Endothelial cell of umbilical vein (primary cell): Measurements from ENCODE around the gene LINC01488. TPM values are rescaled to one million over a fixed set of nuclear protein-coding genes. Genes with fewer than 3 reads are reported as not detected.

Experiments used
- BruUV-seq: library from RNA; stranded (reverse); fragments of 400-500 nt; replicated peaks from 2 replicates; lab custom pipeline; 2021; lab: Mats Ljungman, UMichigan
- CTCF ChIA-PET: fragments of 300-600, 350-600 bp; sonication (Branson Sonifier 250); formaldehyde crosslinking; loops from one replicate; lab custom pipeline; 2021; ENCODE audit warnings: antibody characterized with exemption, inconsistent platforms; lab: Charles Lee
- POLR2A ChIA-PET: fragments of 300-600, 350-600 bp; sonication (Branson Sonifier 250); formaldehyde crosslinking; loops from one replicate; lab custom pipeline; 2021; ENCODE audit warnings: antibody characterized with exemption, inconsistent platforms; lab: Charles Lee
- DNase-seq: peaks from one replicate; pipeline ENCODE4 v3.0.0-alpha.2; 2011; ENCODE audit warnings: low read depth, low spot score
- FAIRE-seq: peaks from 2 replicates; lab custom pipeline; 2011; peaks lifted over from hg19 to GRCh38; lab: Jason Lieb, UNC
- H2AFZ ChIP-seq: 2 replicates; pipeline ENCODE4 v1.6.0; 2012; ENCODE audit warnings: low read depth, low read length, control low read depth, inconsistent platforms
- H3K27ac ChIP-seq: 2 replicates; pipeline ENCODE4 v1.5.1; 2011; ENCODE audit warnings: low read depth, mild to moderate bottlenecking, control low read depth, low read length, moderate library complexity; ENCODE audit not compliant: insufficient read depth
- H3K27me3 ChIP-seq, 2 experiments: 2 replicates each; pipeline versions ENCODE4 v1.6.0 to v1.6.1; 2011; ENCODE audit warnings: low read length in 2 of 2, mixed read lengths in 1 of 2; ENCODE audit not compliant: control insufficient read depth in 2 of 2, insufficient read depth in 2 of 2
- H3K36me3 ChIP-seq, 2 experiments: 2 replicates in 1 of 2; 3 replicates in 1 of 2; pipeline ENCODE4 v1.5.1; 2011; ENCODE audit warnings: low read length in 2 of 2, mild to moderate bottlenecking in 1 of 2, moderate library complexity in 1 of 2; ENCODE audit not compliant: control insufficient read depth in 2 of 2, insufficient read depth in 2 of 2; ENCODE audit errors: extremely low read depth in 1 of 2
- H3K4me1 ChIP-seq: 3 replicates; pipeline ENCODE4 v1.5.1; 2011; ENCODE audit warnings: mild to moderate bottlenecking, low read length; ENCODE audit not compliant: control insufficient read depth, insufficient read depth; ENCODE audit errors: extremely low read depth
- H3K4me2 ChIP-seq: 2 replicates; pipeline ENCODE4 v1.6.1; 2011; ENCODE audit warnings: low read length, control low read depth, mixed read lengths; ENCODE audit not compliant: insufficient read depth
- H3K4me3 ChIP-seq, 3 experiments: fragments of 200-600 bp in 1 of 3; sonication (generic), shearing (Covaris generic) in 1 of 3; replicated peaks in 1 of 3; 2 replicates each; pipeline ENCODE4 v1.5.1; 2011 to 2016; ENCODE audit warnings: control low read depth in 3 of 3, low read length in 3 of 3, mild to moderate bottlenecking in 2 of 3, inconsistent platforms in 1 of 3, low read depth in 1 of 3, moderate library complexity in 1 of 3; ENCODE audit not compliant: insufficient read depth in 1 of 3
- H3K79me2 ChIP-seq: 2 replicates; pipeline ENCODE4 v1.6.0; 2012; ENCODE audit warnings: low read length, inconsistent platforms; ENCODE audit not compliant: control insufficient read depth, insufficient read depth
- H3K9ac ChIP-seq: replicated peaks from 2 replicates; pipeline ENCODE3; 2011; ENCODE audit warnings: low read length, control low read depth; ENCODE audit not compliant: insufficient read depth; ENCODE audit errors: extremely low read depth
- H3K9me1 ChIP-seq: replicated peaks from 3 replicates; pipeline ENCODE4 v1.6.0; 2011; ENCODE audit warnings: mild to moderate bottlenecking, low read length; ENCODE audit not compliant: control insufficient read depth, insufficient read depth; ENCODE audit errors: extremely low read depth
- H3K9me3 ChIP-seq: replicated peaks from 2 replicates; pipeline ENCODE4 v1.5.1; 2012; ENCODE audit warnings: low read length, inconsistent platforms; ENCODE audit not compliant: control insufficient read depth, insufficient read depth
- H4K20me1 ChIP-seq: replicated peaks from 2 replicates; pipeline ENCODE3; 2011; ENCODE audit warnings: mild to moderate bottlenecking, low read length; ENCODE audit not compliant: control insufficient read depth, insufficient read depth; ENCODE audit errors: extremely low read depth
- EZH2 ChIP-seq: IDR thresholded peaks from 2 replicates; pipeline ENCODE4 v1.6.1; 2012; ENCODE audit warnings: borderline replicate concordance, low read depth, mild to moderate bottlenecking, moderate library complexity, low read length, inconsistent platforms; ENCODE audit not compliant: severe bottlenecking
- FOS ChIP-seq: IDR thresholded peaks from 2 replicates; pipeline ENCODE4 v1.6.1; 2011; ENCODE audit warnings: mild to moderate bottlenecking, low read length, moderate library complexity, borderline replicate concordance; ENCODE audit not compliant: insufficient read depth
- GATA2 ChIP-seq: IDR thresholded peaks from 2 replicates; pipeline ENCODE4 v1.7.0; 2011; ENCODE audit warnings: low read depth, mild to moderate bottlenecking, moderate library complexity, mixed read lengths, low read length; ENCODE audit not compliant: insufficient read length, insufficient read depth
- JUN ChIP-seq: IDR thresholded peaks from 2 replicates; pipeline ENCODE4 v1.6.1; 2011; ENCODE audit warnings: borderline replicate concordance, low read depth; ENCODE audit not compliant: insufficient read length, insufficient read depth
- MYC ChIP-seq: IDR thresholded peaks from one replicate; pipeline ENCODE4 v1.6.1; 2011; ENCODE audit warnings: mild to moderate bottlenecking, low read depth, low read length
- POLR2A ChIP-seq: IDR thresholded peaks from 2 replicates; pipeline ENCODE4 v1.6.1; 2012; ENCODE audit warnings: low read depth, mild to moderate bottlenecking, control low read depth, low read length
- POLR2AphosphoS5 ChIP-seq: IDR thresholded peaks from 2 replicates; pipeline ENCODE4 v1.6.1; 2012; ENCODE audit warnings: low read depth, mild to moderate bottlenecking, control low read depth, low read length, moderate library complexity; ENCODE audit not compliant: insufficient read depth
- dilution Hi-C: fragments of 300-500 bp; cut with MboI; formaldehyde crosslinking; loops from one replicate; pipeline ENCODE4 v1.15.0; 2019; ENCODE audit warnings: low sequenced_read_pairs; ENCODE audit not compliant: extremely low pct_ligation_motif_present
- intact Hi-C: fragments of 100-400 bp; cut with micrococcal nuclease; formaldehyde crosslinking; loops from one replicate; pipeline ENCODE4 v1.10.0; 2022
- polyA plus RNA-seq, 4 experiments: library from polyadenylated mRNA; depleted of rRNA in 3 of 4; stranded (reverse) in 3 of 4; unstranded in 1 of 4; fragments of >200 nt; gene quantifications; 2 replicates each; pipeline versions ENCODE4 v1.2.1 to v1.2.3, GENCODE V29; 2011 to 2012; ENCODE audit warnings: missing spikeins in 1 of 4
- total RNA-seq: library from RNA; stranded (reverse); gene quantifications from 2 replicates; pipeline ENCODE4 v1.2.3, GENCODE V29; 2021
- TF ChIP-seq, protein P1 (sequence below), 2 donors: IDR thresholded peaks; 1 replicate in 1 of 2; 2 replicates in 1 of 2; pipeline ENCODE4 v1.5.1; 2011; ENCODE audit warnings: low read length in 2 of 2, mild to moderate bottlenecking in 2 of 2, moderate library complexity in 2 of 2, control low read depth in 1 of 2, inconsistent platforms in 1 of 2, low read depth in 1 of 2; ENCODE audit not compliant: insufficient read depth in 1 of 2; ENCODE audit errors: extremely low read depth in 1 of 2
- TF ChIP-seq, protein P2 (sequence below): IDR thresholded peaks from 2 replicates; pipeline ENCODE4 v1.6.1; 2011; ENCODE audit not compliant: insufficient read depth, insufficient read length

LINC01488 gene
- total and polyA plus RNA-seq, 2 donors (not counting 3 experiments of a cell fraction or from before 2014, with no cell fraction given), result not detected

DNA sequence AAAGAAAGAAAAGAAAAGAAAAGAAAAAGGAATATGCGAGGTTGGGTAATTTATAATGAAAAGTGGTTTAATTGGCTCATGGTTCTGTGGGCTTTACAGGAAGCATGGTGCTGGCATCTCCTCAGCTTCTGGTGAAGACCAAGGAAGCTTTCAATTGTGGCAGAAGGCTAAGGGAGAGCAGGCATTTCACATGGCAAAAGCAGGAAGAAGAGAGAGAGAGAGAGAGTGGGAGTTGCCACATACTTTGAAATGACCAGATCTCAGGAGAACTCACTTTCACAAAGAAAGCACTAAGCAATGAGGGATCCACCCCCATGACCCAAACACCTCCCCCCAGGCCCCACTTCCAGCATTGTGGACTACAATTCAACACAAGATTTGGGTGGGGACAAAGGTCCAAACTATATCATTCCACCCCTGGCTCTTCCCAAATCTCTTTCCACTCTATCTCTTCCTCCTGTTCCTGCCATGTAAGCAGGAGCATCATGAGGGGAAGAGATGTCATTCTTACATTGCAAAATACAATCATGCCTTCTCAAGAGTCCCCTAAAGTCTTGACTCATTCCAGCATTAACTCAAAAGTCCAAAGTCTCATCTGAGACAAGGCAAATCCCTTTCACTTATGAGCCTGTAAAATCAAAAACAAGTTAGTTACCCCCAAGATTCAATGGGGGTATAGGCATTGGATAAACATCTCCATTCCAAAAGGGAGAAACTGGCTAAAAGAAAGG, 38.9 kb downstream of the LINC01488 start:
- Histone ChIP-seq H3K9ac (no peak overlapping the region), H3K9me3 (no peaks in the 10 kb centered on the region), H3K36me3 (no peaks in the 10 kb centered on the region), H3K4me2 (no peak overlapping the region), H2AFZ (no peak overlapping the region), H3K9me1 (no peaks in the 10 kb centered on the region), H3K79me2 (no peaks in the 10 kb centered on the region), H3K4me3 (no peak overlapping the region), H3K27ac (no peak overlapping the region), H4K20me1 (no peaks in the 10 kb centered on the region), H3K27me3 (no peaks in the 10 kb centered on the region), H3K4me1 (no peaks in the 10 kb centered on the region)
- CTCF ChIA-PET, result no interaction called here
- BruUV-seq, result no TSS peak
- intact Hi-C loops (no loop called here), dilution Hi-C loops (no loop called here)
- POLR2A ChIA-PET, result no interaction called here
- DNase-seq, result no peak
- no peak for FAIRE-seq
- TF ChIP-seq, protein P1, sequence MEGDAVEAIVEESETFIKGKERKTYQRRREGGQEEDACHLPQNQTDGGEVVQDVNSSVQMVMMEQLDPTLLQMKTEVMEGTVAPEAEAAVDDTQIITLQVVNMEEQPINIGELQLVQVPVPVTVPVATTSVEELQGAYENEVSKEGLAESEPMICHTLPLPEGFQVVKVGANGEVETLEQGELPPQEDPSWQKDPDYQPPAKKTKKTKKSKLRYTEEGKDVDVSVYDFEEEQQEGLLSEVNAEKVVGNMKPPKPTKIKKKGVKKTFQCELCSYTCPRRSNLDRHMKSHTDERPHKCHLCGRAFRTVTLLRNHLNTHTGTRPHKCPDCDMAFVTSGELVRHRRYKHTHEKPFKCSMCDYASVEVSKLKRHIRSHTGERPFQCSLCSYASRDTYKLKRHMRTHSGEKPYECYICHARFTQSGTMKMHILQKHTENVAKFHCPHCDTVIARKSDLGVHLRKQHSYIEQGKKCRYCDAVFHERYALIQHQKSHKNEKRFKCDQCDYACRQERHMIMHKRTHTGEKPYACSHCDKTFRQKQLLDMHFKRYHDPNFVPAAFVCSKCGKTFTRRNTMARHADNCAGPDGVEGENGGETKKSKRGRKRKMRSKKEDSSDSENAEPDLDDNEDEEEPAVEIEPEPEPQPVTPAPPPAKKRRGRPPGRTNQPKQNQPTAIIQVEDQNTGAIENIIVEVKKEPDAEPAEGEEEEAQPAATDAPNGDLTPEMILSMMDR (IDR thresholded peaks at IDR 0.05; ENCODE audit: extremely low read depth in 1 of 2, insufficient read depth in 1 of 2, low read depth in 1 of 2, low read length in 2 of 2), result no peak
- no peak for TF ChIP-seq FOS
- TF ChIP-seq JUN, result no peak
- no peak for TF ChIP-seq MYC
- TF ChIP-seq, protein P2, sequence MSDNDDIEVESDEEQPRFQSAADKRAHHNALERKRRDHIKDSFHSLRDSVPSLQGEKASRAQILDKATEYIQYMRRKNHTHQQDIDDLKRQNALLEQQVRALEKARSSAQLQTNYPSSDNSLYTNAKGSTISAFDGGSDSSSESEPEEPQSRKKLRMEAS, result no peak
- TF ChIP-seq POLR2AphosphoS5, result no peak
- TF ChIP-seq POLR2A, result no peak
- TF ChIP-seq EZH2, result no peak
- TF ChIP-seq GATA2, result no peak
